22Rv1 (cell line): ENCODE data around the gene NOP56.

ENCODE experiments used
- ZFX ChIP-seq: fragments of 450-650 bp; IDR thresholded peaks from 2 replicates; pipeline ENCODE4 v1.6.1; 2017; ENCODE audit warnings: antibody characterized with exemption, borderline replicate concordance
- TF ChIP-seq, protein P1 (sequence below): fragments of 450-650 bp; IDR thresholded peaks from 2 replicates; pipeline ENCODE4 v1.5.1; 2017; ENCODE audit warnings: mild to moderate bottlenecking

DNA sequence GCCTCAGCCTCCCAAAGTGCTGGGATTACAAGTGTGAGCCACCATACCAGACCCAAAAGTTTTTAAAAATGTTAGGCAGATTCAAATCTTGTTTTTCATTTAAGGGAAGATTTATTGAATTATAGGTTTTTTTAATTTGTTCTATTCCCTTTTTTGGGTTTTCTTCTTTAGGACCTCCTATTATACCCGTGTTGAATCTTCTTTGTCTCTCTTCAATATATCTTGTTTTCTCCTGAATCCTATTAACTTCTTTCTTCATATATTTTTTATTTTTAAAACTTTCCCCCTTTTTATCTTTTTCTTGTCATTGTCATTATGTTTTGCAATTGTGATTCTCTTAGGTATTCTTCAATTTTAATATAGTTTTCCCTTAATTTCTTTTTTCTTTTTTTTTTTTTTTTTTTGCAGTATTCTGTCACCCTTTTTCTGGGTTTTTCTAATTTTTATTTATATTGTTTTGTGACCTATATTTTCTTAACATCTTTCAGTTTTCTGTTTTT lies 45.9 kb upstream of the NOP56 start:
- TF ChIP-seq, protein P1, sequence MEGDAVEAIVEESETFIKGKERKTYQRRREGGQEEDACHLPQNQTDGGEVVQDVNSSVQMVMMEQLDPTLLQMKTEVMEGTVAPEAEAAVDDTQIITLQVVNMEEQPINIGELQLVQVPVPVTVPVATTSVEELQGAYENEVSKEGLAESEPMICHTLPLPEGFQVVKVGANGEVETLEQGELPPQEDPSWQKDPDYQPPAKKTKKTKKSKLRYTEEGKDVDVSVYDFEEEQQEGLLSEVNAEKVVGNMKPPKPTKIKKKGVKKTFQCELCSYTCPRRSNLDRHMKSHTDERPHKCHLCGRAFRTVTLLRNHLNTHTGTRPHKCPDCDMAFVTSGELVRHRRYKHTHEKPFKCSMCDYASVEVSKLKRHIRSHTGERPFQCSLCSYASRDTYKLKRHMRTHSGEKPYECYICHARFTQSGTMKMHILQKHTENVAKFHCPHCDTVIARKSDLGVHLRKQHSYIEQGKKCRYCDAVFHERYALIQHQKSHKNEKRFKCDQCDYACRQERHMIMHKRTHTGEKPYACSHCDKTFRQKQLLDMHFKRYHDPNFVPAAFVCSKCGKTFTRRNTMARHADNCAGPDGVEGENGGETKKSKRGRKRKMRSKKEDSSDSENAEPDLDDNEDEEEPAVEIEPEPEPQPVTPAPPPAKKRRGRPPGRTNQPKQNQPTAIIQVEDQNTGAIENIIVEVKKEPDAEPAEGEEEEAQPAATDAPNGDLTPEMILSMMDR = no peak
- TF ChIP-seq ZFX = no peak
